Hepatocyte (in vitro differentiated cells): Measurements from ENCODE around the gene LYSET. TPM values are rescaled to one million over a fixed set of nuclear protein-coding genes. Genes with fewer than 3 reads are reported as not detected.

ENCODE experiments used
- DNase-seq: peaks from one replicate; pipeline ENCODE4 v3.0.0-alpha.2; 2016; ENCODE audit warnings: low spot score
- H2AFZ ChIP-seq: fragments of 200-600 bp; sonication (generic); 2 replicates; pipeline ENCODE4 v1.6.0; 2016; ENCODE audit warnings: antibody characterized with exemption, mild to moderate bottlenecking
- H3K27ac ChIP-seq: fragments of 200-600 bp; sonication (generic); 2 replicates; pipeline ENCODE4 v1.5.1; 2016; ENCODE audit warnings: mild to moderate bottlenecking
- H3K27me3 ChIP-seq: fragments of 200-600 bp; sonication (generic); 2 replicates; pipeline ENCODE4 v1.6.1; 2016
- H3K36me3 ChIP-seq: fragments of 200-600 bp; sonication (generic); replicated peaks from 2 replicates; pipeline ENCODE4 v1.5.1; 2016; ENCODE audit warnings: low read depth; ENCODE audit not compliant: insufficient read depth
- H3K4me1 ChIP-seq: fragments of 200-600 bp; sonication (generic); 2 replicates; pipeline ENCODE4 v1.5.1; 2016; ENCODE audit warnings: mild to moderate bottlenecking, moderate library complexity; ENCODE audit not compliant: insufficient read depth
- H3K4me2 ChIP-seq: fragments of 200-600 bp; sonication (generic); 2 replicates; pipeline ENCODE4 v1.6.0; 2016
- H3K4me3 ChIP-seq: fragments of 200-600 bp; sonication (generic); 2 replicates; pipeline ENCODE4 v1.5.1; 2016; ENCODE audit warnings: mild to moderate bottlenecking
- H3K79me2 ChIP-seq: fragments of 200-600 bp; sonication (generic); 2 replicates; pipeline ENCODE4 v1.6.0; 2017; ENCODE audit warnings: mild to moderate bottlenecking
- H3K9me2 ChIP-seq: fragments of 200-600 bp; sonication (generic); replicated peaks from 2 replicates; pipeline ENCODE4 v1.6.0; 2017; ENCODE audit warnings: mild to moderate bottlenecking; ENCODE audit not compliant: insufficient read depth
- H3K9me3 ChIP-seq: fragments of 200-600 bp; sonication (generic); 2 replicates; pipeline ENCODE4 v1.5.1; 2016; ENCODE audit warnings: low read depth, mild to moderate bottlenecking
- H4K20me1 ChIP-seq: fragments of 200-600 bp; sonication (generic); 2 replicates; pipeline ENCODE4 v1.6.0; 2016; ENCODE audit warnings: mild to moderate bottlenecking; ENCODE audit not compliant: insufficient read depth, poor library complexity, severe bottlenecking
- EZH2 ChIP-seq: fragments of 200-600 bp; sonication (generic); IDR thresholded peaks from 2 replicates; pipeline ENCODE4 v1.6.1; 2016; ENCODE audit warnings: antibody characterized with exemption, mild to moderate bottlenecking, borderline replicate concordance
- EZH2phosphoT487 ChIP-seq: fragments of 200-600 bp; sonication (generic); IDR thresholded peaks from one replicate; pipeline ENCODE4 v1.6.1; 2018; ENCODE audit warnings: antibody characterized with exemption, mild to moderate bottlenecking, low read depth, moderate library complexity; ENCODE audit not compliant: unreplicated experiment, severe bottlenecking
- WGBS: methylation state at CpG from one replicate; pipeline ENCODE4 v1.1.6; 2016; ENCODE audit warnings: low lambda C conversion rate; ENCODE audit errors: missing lambda C conversion rate; 5-methylcytosine and 5-hydroxymethylcytosine counted together
- polyA plus RNA-seq: library from polyadenylated mRNA; unstranded; fragments of >200 nt; fragmentation: Nextera tagmentation; extraction: Ambion mirVana; gene quantifications from 2 replicates; pipeline ENCODE4 v1.2.1, GENCODE V29; 2016
- total RNA-seq: library from RNA; depleted of rRNA; stranded (reverse); fragments of >200 nt; gene quantifications from 2 replicates; pipeline ENCODE4 v1.2.3, GENCODE V29; 2014
- TF ChIP-seq, protein P1 (sequence below): fragments of 200-600 bp; sonication (generic); IDR thresholded peaks from 2 replicates; pipeline ENCODE4 v1.5.1; 2016; ENCODE audit warnings: antibody characterized with exemption, mild to moderate bottlenecking; ENCODE audit not compliant: poor library complexity

LYSET gene
- total and polyA plus RNA-seq, 2 experiments from 2014 or later, result 17.8 to 53.0 TPM

DNA sequence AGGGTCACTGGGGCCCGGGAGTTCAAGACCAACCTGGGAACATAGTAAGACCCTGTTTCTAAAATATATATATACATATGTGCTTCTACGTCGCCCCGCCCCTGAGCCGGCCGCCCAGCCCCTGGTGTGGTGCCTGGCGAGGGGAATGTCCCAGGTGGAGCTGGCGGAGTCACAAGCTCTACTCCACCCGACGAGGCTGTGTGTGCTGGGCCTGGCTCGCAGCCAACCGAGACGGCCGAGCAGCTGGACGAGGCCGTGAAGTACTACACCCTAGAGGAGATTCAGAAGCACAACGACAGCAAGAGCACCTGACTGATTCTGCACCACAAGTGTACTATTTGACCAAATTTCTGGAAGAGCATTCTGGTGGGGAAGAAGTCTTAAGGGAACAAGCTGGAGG lies 47.3 kb upstream of the LYSET start:
- H2AFZ ChIP-seq, result no peak overlapping the region

DNA sequence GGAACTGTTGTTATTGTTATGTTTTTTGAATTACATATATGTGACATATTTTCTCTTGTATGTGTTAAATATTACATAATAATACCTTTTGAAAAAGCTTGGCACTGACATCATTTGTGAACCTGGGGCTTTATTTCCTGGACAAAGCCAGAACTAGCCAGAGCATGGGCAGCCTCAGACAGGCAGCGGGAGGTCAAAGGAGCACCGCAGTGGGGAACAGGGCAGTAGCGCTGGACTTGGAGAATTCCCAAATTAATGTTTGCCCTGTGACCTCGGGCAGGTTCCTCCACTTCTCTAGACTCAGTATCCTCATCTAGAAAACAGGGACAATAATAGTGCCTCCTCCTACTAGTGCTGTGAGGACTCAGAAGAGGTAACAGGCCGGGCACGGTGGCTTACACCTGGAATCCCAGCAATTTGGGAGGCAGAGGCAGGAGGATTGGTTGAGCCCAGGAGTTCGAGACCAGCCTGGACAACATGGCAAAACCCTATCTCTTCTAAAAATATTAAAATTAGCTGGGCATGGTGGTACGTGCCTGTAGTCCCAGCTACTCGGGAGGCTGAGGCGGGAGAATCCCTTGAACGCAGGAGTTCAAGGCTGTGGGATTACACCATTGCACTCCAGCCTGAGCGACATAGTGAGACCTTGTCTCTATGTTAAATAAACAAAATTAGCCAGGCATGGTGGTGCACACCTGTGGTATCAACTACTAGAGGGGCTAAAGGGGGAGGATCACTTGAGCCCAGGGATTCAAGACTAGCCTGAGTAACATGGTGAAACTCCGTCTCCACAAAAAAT lies 42.1 kb upstream of the LYSET start:
- WGBS, result 78% methylated on average over 13 of the region's 13 CpGs
- no peak overlapping the region for H3K27ac ChIP-seq
- H3K9me2 ChIP-seq, result no peaks in the 10 kb centered on the region
- DNase-seq, result no peak
- no peaks in the 10 kb centered on the region for H4K20me1 ChIP-seq
- H3K79me2 ChIP-seq, result no peaks in the 10 kb centered on the region
- H3K9me3 ChIP-seq, result no peaks in the 10 kb centered on the region
- H3K27me3 ChIP-seq, result no peaks in the 10 kb centered on the region
- H3K4me3 ChIP-seq, result no peak overlapping the region
- H2AFZ ChIP-seq, result no peak overlapping the region
- no peak overlapping the region for H3K4me2 ChIP-seq
- TF ChIP-seq EZH2phosphoT487 (no peak), EZH2 (no peak)
- TF ChIP-seq, protein P1, sequence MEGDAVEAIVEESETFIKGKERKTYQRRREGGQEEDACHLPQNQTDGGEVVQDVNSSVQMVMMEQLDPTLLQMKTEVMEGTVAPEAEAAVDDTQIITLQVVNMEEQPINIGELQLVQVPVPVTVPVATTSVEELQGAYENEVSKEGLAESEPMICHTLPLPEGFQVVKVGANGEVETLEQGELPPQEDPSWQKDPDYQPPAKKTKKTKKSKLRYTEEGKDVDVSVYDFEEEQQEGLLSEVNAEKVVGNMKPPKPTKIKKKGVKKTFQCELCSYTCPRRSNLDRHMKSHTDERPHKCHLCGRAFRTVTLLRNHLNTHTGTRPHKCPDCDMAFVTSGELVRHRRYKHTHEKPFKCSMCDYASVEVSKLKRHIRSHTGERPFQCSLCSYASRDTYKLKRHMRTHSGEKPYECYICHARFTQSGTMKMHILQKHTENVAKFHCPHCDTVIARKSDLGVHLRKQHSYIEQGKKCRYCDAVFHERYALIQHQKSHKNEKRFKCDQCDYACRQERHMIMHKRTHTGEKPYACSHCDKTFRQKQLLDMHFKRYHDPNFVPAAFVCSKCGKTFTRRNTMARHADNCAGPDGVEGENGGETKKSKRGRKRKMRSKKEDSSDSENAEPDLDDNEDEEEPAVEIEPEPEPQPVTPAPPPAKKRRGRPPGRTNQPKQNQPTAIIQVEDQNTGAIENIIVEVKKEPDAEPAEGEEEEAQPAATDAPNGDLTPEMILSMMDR, result no peak
- no peaks in the 10 kb centered on the region for H3K4me1 ChIP-seq
- H3K36me3 ChIP-seq, result no peaks in the 10 kb centered on the region

More for the DNA sequence above, 47.3 kb upstream of the LYSET start:
- Histone ChIP-seq H3K4me2 (no peak overlapping the region), H3K36me3 (no peaks in the 10 kb centered on the region), H3K4me1 (no peaks in the 10 kb centered on the region), H3K9me3 (no peaks in the 10 kb centered on the region), H3K9me2 (no peaks in the 10 kb centered on the region), H3K4me3 (no peak overlapping the region), H3K79me2 (no peaks in the 10 kb centered on the region), H3K27ac (no peak overlapping the region), H3K27me3 (no peaks in the 10 kb centered on the region), H4K20me1 (no peaks in the 10 kb centered on the region)
- TF ChIP-seq, protein P1, result no peak
- no peak for TF ChIP-seq EZH2phosphoT487
- no peak for TF ChIP-seq EZH2
- DNase-seq, result peak; percentile 61
- 55% methylated on average over 13 of the region's 17 CpGs for WGBS

DNA sequence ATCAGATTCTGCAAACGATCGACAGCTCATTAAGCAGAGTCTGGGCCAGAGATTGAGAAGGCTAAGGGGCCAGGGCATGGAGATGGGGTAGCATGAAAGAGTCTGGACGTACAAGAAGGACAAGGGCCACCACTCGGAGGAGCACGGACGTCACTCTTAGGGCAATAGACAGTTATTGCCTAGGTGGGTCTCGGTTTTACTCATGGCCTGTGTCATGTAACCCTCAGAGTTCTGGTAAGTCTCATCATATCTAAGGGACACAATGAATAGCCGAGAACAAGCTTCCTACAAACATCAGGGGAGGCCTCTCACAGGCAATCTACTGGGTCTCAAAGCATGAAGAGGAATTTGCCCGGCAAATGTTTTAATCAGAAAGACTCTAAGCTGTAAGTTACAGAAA lies 39.0 kb upstream of the LYSET start:
- Histone ChIP-seq H3K79me2 (no peaks in the 10 kb centered on the region), H2AFZ (no peak overlapping the region), H3K9me3 (no peaks in the 10 kb centered on the region), H3K9me2 (no peaks in the 10 kb centered on the region), H3K27ac (peak overlapping the region; percentile 28), H3K36me3 (no peaks in the 10 kb centered on the region), H3K27me3 (no peaks in the 10 kb centered on the region), H3K4me1 (peaks cover 9% of the 10 kb centered on the region), H3K4me3 (no peak overlapping the region), H4K20me1 (no peaks in the 10 kb centered on the region), H3K4me2 (no peak overlapping the region)
- 54% methylated on average over 9 of the region's 9 CpGs for WGBS
- DNase-seq, result no peak
- TF ChIP-seq, protein P1, result no peak
- TF ChIP-seq EZH2, result no peak
- no peak for TF ChIP-seq EZH2phosphoT487

DNA sequence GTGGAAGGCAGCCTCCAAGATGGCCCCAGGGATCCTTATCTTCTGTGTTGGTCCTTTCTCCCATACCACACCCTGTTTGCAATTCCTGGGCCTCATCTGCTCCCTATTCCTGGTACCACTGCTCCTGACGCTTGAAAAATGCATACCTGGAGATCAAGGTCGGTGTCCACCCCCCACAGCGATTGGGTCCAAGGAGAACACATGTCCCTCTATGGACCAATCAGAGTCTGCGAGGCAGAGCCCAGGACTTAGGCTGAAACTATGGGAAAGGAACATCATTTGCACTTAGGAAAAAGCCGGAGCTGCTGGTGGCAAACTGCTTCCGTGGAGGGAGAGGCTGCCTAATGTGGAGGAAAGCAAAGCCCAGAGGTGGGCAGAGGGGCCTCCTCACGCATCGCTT lies 36.1 kb upstream of the LYSET start:
- DNase-seq, result no peak
- no peaks in the 10 kb centered on the region for H3K36me3 ChIP-seq
- H3K79me2 ChIP-seq, result no peaks in the 10 kb centered on the region
- 94% methylated on average over 8 of the region's 8 CpGs for WGBS
- no peaks in the 10 kb centered on the region for H3K9me2 ChIP-seq
- H3K4me3 ChIP-seq, result no peak overlapping the region
- H3K4me2 ChIP-seq, result no peak overlapping the region
- no peaks in the 10 kb centered on the region for H4K20me1 ChIP-seq
- TF ChIP-seq EZH2 (no peak), EZH2phosphoT487 (no peak)
- TF ChIP-seq, protein P1, result no peak
- peaks cover 9% of the 10 kb centered on the region for H3K4me1 ChIP-seq
- no peaks in the 10 kb centered on the region for H3K27me3 ChIP-seq
- H2AFZ ChIP-seq, result no peak overlapping the region
- H3K27ac ChIP-seq, result no peak overlapping the region
- no peaks in the 10 kb centered on the region for H3K9me3 ChIP-seq
